GM12874 (cell line): ENCODE results near the gene BIRC6.

Experiments
- CTCF ChIP-seq: IDR thresholded peaks from 2 replicates; pipeline ENCODE4 v1.5.1; 2011; ENCODE audit warnings: low read depth, mild to moderate bottlenecking, control low read depth, low read length, moderate library complexity; ENCODE audit not compliant: insufficient read depth

The BIRC6 gene

GRCh38 chr2:32489061-32489460, 132.2 kb downstream of the BIRC6 start:
- TF ChIP-seq CTCF: no peak

GRCh38 chr2:32491346-32491745, 134.5 kb downstream of the BIRC6 start:
- TF ChIP-seq CTCF: no peak

DNA sequence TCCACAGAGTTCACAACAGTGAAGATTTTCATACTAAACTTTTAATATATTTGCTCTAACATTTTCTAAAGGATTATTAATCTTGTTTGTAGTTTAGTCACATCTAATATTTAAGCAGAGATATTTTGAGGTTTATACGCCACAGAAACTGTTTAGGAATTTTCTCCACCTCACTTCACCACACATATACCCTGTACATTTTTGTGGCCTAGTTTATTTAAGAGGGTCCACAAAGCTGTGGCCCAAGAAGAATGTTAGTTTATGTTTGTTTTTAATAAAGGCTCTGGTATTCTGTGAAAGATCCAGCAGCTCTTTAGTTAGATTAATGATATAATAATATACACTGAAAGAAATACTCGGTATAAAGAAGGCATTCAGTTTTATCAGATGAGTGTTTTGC, 138.3 kb downstream of the BIRC6 start:
- no peak for TF ChIP-seq CTCF

DNA sequence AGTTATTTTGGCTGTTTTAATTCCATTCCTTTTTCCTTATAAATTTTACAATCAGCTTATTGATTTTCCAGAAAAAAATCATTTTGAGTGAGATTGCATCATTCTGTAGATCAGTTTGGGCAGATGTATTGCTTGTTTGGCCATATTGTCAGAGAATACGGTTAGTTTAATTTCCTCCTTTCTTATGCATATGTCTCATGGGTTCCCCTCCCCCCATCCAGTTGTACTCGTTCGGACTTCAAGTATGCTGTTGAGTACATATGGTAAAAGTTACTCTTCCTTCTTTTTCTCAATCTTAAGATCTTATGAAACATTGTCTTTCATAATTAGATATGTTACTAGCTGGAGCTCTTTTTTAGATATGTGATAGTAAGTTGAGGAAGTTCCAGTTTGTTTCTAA, 139.8 kb downstream of the BIRC6 start:
- no peak for TF ChIP-seq CTCF

GRCh38 chr2:32498306-32498705, 141.5 kb downstream of the BIRC6 start:
- no peak for TF ChIP-seq CTCF

GRCh38 chr2:32502941-32503340, 146.1 kb downstream of the BIRC6 start:
- no peak for TF ChIP-seq CTCF

DNA sequence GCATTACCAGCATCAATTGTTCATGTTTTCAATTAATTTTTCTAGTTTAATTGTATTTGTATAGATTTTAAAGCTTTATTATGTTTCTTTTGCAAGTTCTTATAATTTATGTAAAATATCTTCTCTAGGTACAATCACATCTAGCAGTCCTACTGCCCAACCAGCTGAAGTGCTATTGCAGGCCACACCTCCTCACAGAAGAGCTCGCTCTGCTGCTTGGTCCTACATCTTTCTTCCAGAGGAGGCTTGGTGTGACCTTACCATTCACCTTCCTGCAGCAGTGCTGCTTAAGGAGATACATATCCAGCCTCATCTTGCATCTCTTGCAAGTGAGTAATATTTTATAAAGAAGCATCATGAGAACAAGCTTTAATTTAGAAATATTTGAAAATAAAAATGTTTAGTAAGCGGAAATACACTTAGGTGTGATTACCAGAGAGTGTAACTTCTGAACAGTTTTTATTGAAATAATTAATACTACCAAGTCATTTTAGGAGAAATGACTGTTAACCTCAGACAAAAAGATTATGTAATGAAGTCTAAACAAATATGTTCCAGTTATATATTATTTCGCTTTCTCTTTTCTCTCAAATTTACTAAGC, 148.2 kb downstream of the BIRC6 start:
- no peak for TF ChIP-seq CTCF
